HG03066 (cell line): ENCODE data around the gene TAF1C.
"Not testable (repeated sequence)": the region's sequence is repeated elsewhere in the genome, so short reads cannot be mapped to it uniquely, and the experiment has no call there.

Experiments
- ATAC-seq: cut with Tn5 transposase; IDR thresholded peaks from one replicate; pipeline ENCODE4 v1.9.1; 2021; ENCODE audit warnings: low read depth; ENCODE audit not compliant: unreplicated experiment

TAF1C gene

GRCh38 chr16:84186685-84187437 is at the start of gene TAF1C:
TAF1C (minus strand) TSS chr16:84187057; CDS start chr16:84184988, 2,069 bp downstream.
- ATAC-seq: peak; percentile 92

DNA sequence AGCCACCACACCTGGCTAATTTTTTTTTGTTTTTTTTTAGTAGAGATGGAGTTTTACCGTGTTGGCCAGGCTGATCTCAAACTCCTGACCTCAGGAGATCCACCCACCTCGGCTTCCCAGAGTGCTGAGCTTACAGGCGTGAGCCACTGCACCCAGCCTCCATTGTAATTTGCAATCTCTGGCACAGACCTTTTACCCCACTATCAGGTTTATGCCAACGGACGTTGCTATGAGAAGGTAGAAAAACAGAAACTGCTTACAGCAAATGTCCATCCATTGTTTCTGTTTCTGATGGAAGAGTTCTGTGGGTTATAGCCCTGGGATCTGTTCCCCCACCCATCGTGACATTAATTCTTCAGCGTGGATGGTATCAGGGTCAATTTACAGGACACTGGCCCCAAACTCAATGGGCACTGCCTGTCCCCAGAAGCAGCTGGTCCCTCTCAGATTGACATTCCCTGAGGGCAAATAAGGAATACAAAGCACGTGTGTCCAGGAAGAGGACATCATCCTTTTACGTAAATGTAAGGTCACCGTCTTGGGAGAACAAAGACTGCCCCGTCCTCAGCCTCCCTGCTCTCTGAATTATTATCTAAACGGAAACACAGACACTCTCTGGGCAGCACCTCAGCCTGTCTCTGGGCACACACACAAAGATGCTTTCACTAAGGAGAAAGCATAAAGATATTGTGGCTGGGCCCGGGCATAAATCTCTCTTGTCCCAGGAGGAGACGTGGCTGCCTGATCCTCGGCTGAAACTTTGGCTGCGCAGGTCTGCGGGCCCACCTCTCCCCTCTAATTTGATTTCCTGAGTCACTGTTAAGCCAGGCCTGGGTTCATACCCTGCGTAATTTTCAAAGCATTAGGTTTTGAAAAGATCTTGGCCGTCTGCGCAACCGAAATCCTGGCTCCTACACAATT is 47.7 kb upstream of the TAF1C start:
- ATAC-seq: no peak

DNA sequence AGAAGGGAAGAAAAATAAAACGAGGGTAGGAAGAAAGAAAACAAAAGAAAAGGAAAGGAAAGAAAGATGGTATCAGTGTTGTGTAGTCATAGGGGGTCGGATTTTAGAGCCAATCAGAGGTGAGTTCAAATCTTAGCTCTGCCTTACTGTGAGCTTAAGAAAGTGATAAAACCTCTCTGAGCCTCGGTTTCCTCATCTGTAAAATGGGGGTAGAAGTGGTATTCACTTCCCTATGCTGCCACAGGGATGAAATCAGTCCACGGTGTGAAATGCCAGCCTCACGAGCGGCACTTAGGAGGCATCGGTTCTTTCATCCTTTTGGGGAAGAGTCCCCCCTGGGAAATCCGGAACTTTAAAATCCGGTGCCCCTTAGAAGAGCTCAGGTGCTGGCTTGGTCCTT is 46.9 kb upstream of the TAF1C start:
- ATAC-seq: no peak

DNA sequence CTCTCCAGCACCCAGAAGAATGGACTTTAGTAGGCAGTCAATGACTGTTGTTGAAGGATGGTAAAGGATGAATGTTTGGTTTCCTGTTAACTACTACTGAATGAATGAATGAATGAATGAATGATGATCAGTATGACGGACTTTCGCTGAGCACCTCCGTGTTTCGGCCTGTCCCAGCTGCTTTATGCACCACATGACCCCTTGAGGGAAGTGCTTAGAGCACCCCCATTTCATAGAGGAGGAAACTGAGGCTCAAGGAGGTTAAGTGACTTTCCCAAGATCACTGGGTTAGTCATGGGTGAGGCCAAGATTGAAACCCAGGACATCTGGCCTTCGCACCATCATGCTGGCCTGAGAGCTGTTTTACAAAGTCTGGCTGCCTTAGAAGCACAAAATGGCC is 46.1 kb upstream of the TAF1C start:
- ATAC-seq: no peak

DNA sequence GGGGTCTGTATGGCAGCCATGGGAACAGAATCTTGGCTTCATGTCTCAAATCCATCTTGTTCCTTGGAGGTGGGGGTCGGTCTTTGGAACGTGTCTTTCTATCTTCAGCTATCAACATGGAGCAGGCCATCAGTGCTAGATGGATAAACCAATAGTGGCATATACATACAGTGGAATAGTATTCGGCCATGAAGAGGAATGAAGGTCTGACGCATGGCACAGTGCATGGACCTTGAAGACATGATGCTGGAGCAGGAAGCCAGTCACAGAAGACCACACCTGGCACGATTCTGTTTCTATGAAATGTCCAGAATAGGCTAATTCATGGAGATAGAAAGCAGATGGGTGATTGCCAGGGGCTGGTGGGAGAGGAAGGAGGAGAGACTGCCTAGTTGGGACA is 45.2 kb upstream of the TAF1C start:
- no peak for ATAC-seq

DNA sequence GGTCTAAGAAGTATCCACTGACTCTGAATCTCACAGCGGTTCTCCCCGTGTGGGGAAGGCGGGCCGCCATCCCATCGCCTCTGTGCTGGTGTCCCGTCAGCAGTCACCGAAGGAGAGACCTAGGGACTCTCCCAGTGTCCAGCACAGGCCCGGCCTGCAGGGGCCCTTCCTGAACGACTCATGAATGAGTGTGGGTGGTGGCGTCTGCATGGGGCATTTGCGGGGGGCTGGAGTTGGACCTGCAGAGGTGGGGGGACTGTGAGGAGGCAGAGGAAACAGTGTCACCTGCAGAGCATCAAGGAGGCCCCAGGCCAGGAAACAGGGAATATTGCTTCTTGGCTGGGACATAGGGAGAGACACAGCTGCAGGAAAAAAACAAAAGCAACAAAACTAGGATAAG is 42.6 kb upstream of the TAF1C start:
- no peak for ATAC-seq

DNA sequence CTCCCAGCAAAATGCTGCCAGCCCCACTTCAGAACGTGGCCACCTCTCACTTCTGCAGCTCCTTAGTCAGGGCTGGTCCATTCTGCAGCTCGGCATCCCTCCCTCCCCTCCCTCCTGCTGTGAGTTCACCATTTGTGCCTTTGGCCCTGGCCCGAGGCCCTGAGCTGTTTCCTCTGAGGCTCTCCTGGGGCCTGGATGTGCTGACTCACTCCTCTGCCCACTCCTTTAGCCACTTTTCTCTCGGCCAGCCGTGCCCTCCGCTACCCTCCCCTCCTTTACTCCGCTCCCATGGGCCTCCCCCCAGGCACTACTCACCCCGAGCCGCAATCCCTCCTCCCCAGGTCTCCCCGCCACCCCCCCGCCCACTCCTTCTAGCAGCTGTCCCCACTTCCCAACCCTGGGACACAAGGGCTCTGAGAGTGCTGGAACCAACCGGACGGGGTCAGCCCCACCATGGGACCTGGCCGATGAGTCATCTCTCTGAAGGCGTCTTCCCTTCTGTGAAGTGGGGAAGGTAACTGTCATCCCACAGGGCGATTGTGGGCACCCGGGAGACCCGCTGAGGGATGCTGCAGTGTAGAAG is 41.5 kb upstream of the TAF1C start:
- no peak for ATAC-seq

GRCh38 chr16:84227548-84227947 is 40.7 kb upstream of the TAF1C start:
- ATAC-seq: no peak

- no peak for ATAC-seq
Measured at GRCh38 chr16:84226026-84226425, 39.2 kb upstream of the TAF1C start.

- no peak for ATAC-seq
Measured at GRCh38 chr16:84225571-84225970, 38.7 kb upstream of the TAF1C start.

DNA sequence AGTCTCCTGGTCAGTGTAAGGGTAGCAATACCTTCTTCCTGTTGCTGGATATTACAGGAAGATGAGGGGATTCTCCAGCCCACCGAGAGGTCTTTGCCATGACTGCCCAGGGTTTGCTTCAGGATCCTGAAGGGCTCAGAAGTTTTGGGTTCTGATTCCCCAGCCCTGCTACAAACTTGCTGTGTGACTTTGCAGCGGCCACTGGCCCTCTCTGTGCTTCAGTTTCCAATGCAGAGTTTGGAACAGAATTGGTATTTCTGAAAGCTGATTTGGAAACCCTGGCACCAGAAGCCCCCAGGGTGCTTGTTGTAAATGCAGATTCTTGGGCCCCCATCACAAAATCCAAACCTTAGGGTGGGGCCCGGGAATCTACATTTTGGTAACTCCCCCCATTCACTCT is 38.3 kb upstream of the TAF1C start:
- no peak for ATAC-seq

DNA sequence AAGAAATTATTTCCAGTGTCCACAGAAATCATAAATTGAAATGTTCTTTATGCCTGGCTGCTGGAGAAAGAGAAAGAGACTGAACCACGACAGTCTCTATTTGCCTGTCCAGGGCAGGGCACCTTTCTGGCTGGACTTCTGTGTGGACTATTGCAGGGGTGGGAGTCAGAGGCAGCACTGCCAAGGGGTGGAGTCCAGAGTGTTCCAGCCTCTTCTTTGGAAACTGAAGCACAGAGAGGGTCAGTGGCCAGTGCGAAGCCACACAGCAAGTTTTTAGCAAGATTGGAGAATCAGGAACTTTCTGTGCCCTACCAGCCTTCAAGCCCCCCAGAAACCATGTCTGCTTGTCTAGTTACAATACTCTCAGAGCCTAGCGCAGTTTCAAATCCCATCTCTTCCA is 37.7 kb upstream of the TAF1C start:
- no peak for ATAC-seq

GRCh38 chr16:84223456-84223855 is 36.6 kb upstream of the TAF1C start:
- no peak for ATAC-seq

DNA sequence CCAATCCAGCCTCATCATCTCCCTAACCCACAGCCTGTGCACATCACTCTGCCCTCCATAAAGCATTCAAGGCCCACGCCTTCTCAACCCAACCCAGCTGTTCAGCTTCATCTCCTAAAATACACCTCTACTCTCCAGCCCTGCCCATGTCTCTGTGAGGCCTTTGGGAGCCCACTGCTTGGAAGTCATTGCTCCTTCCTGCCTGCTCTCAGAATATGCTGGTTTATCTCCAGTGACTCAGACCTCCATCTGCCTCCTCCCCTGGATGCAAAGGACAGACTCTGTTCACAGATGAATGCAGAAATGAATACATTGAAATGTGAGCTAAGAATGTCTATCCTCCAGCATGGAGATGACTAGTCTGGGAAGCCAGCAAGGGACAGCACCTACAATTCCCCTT is 34.0 kb upstream of the TAF1C start:
- no peak for ATAC-seq

DNA sequence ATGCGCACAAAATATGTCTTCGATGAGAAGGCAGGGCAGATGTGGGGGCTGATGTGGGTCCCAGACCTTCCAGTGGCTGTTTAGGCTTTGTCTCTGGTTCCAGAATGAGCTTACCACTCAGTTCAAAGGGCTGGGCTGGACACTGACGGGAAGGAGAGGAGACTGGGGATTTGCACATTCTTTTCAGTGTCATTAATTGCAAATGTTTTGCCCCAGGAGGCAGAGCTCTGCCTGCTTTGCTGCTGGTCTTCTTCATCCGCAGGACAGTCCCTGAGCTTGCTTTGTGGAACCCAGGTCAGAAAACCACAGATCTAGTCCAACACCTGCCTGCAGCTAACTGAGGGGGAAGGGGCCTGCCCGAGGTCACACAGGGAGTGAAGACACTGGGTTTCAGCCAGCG is 32.1 kb upstream of the TAF1C start:
- no peak for ATAC-seq

- no peak for ATAC-seq
Measured at GRCh38 chr16:84218176-84218823, 31.4 kb upstream of the TAF1C start.

- not testable (repeated sequence) for ATAC-seq
Measured at GRCh38 chr16:84216144-84216543, 29.3 kb upstream of the TAF1C start.

DNA sequence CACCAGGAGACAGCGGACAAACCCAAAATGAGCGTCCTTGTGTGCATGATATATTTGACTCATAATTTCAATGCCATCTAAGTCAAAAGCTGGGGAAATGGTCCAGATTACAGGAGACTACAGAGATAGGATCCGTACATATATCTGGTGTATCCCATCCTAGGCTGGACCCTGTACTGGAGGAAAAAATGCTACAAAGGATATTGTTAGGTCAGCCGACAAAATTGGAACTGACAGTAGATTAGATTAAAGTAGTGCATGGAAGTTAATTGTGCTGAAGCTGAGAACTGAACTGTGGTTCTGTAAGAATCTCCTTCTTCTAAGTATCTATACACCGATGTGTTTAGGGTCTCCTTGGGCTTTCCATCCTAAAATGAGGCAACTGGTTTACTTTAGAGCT is 28.7 kb upstream of the TAF1C start:
- no peak for ATAC-seq

DNA sequence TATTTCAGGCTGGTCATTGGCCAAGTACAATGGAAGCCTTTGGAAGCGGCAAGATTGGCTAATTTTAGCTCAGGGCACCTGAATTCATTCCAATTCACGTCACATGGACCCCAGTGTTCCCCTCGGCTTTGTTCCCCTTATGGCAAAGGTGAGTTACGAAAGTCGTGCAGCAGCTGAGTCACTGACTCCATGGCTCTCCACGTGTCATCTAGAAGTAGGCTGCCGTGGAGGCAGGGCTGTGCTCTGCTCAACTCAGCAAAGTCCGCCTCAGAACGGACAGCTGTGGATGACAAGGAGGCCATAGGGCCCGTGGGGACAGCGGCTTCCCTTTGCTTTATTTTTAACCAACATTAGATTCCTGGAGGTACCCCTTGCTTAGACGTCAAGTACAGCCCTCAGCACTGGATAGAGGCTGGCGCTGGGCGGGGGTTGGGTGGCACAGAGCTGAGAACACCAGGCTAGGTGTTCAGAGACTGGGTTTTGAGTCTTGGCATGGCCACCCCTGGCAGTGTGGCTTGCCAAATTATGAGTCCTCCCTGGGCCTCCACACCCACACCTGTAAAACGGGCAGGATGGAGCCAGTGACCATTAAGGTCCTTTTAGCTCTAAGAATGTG is 27.7 kb upstream of the TAF1C start:
- no peak for ATAC-seq

GRCh38 chr16:84212631-84213030 is 25.8 kb upstream of the TAF1C start:
- ATAC-seq: no peak

- no peak for ATAC-seq
Measured at GRCh38 chr16:84212154-84212553, 25.3 kb upstream of the TAF1C start.
